GM10266 (cell line): ENCODE measurements around the gene SSBP4.

Experiments
- DNase-seq: peaks from one replicate; pipeline ENCODE4 v3.0.0; 2012; ENCODE audit errors: extremely low spot score
- TF ChIP-seq, protein P1 (sequence below): IDR thresholded peaks from 2 replicates; pipeline ENCODE4 v1.5.1; 2012; ENCODE audit warnings: mild to moderate bottlenecking, low read depth; ENCODE audit not compliant: control insufficient read depth, insufficient read depth; ENCODE audit errors: missing control alignments

The SSBP4 gene

DNA sequence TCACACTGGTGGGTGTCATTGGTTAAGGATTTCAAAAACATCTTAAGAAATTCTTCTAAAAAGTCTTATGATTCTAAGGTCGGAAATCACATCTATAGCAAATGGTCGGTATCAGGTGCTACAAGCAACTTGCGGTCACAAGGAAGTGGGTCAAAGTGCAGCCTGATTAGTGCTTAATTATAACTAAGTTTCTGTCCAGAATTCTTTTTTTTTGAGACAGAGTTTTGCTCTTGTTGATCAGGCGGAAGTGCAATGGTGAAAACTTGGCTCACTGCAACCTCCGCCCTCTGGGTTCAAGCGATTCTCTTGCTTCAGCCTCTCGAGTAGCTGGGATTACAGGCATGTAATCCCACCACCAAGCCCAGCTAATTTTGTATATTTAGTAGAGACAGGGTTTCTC is 34.4 kb upstream of the SSBP4 start:
- DNase-seq = no peak
- TF ChIP-seq, protein P1, sequence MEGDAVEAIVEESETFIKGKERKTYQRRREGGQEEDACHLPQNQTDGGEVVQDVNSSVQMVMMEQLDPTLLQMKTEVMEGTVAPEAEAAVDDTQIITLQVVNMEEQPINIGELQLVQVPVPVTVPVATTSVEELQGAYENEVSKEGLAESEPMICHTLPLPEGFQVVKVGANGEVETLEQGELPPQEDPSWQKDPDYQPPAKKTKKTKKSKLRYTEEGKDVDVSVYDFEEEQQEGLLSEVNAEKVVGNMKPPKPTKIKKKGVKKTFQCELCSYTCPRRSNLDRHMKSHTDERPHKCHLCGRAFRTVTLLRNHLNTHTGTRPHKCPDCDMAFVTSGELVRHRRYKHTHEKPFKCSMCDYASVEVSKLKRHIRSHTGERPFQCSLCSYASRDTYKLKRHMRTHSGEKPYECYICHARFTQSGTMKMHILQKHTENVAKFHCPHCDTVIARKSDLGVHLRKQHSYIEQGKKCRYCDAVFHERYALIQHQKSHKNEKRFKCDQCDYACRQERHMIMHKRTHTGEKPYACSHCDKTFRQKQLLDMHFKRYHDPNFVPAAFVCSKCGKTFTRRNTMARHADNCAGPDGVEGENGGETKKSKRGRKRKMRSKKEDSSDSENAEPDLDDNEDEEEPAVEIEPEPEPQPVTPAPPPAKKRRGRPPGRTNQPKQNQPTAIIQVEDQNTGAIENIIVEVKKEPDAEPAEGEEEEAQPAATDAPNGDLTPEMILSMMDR = no peak

DNA sequence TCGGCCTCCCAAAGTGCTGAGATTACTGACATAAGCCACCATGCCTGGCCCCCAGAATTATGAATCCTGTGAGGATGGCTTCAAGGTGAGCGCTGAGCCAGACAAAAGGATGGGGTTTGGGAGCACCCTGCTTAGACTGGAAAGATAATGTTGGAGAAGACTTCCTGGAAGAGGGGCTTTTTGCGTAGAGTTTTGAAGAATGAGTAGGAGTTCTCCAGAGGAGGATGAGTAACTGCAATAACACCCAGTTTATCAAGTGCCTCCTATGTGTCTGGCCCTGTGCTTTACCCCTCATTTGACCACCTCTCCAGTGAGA is 33.9 kb upstream of the SSBP4 start:
- TF ChIP-seq, protein P1 = no peak
- DNase-seq = no peak

DNA sequence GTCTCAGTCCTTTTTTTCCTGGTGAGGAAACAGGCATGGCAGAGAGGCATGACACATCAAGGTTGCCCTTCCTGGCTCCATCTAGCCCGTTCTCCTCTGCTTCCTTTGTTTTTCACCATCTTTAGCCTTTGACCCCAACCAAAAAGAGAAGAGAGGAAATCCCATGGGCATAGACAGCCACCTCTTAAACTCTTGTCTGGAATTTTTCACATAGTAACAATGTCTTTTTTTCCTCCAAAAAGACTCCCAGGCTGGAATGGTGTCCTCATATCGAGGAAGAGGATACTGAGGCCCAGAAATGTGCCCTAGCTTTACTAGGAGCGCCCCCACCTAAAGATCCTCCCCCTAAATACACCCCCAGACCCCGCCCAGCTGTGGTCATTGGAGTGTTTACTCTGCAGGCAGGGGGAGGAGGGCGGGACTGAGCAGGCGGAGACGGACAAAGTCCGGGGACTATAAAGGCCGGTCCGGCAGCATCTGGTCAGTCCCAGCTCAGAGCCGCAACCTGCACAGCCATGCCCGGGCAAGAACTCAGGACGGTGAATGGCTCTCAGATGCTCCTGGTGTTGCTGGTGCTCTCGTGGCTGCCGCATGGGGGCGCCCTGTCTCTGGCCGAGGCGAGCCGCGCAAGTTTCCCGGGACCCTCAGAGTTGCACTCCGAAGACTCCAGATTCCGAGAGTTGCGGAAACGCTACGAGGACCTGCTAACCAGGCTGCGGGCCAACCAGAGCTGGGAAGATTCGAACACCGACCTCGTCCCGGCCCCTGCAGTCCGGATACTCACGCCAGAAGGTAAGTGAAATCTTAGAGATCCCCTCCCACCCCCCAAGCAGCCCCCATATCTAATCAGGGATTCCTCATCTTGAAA is 33.3 kb upstream of the SSBP4 start, which contains the start of gene GDF15:
TSS of gene GDF15 (plus strand) at position 484 of the 868 bp plus-strand sequence. CDS start at position 516, 32 bp downstream.
- peak; percentile 64 for DNase-seq
- TF ChIP-seq, protein P1 = peak; percentile 71

DNA sequence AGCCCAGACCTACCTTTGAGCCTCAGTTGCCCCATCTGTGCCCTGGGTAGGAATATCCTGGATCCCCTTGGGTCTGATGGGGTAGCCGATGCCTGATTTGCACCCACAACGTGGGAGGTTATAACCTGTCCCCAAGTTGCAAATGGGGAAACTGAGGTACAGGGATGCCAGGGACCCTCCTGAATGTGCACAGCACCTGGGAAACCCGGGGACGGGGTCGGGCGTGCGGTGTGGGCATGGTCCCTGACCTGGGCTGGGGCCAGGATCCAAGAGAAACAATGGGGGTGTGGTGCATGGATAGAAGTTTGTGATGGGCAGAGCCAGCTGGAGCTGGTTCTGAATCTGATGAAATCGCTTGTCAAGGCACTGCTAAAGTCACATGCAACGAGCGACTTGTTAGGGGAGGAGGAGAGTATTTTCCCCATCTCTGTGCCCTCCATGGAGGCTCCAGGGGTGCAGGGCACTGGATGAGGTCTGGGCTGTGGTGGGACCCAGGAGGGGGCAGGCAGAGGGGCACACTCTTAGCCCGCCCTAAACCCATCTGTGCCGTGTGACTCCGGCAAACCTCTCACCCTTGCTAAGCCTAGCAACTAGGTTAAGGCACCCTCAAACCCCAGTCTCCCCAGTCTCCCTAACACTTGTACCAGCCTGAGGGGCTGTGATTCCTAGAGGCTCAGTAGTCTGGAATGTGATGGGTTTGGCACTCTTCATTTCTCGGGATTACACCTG is 32.5 kb upstream of the SSBP4 start:
- no peak for DNase-seq
- TF ChIP-seq, protein P1 = no peak

DNA sequence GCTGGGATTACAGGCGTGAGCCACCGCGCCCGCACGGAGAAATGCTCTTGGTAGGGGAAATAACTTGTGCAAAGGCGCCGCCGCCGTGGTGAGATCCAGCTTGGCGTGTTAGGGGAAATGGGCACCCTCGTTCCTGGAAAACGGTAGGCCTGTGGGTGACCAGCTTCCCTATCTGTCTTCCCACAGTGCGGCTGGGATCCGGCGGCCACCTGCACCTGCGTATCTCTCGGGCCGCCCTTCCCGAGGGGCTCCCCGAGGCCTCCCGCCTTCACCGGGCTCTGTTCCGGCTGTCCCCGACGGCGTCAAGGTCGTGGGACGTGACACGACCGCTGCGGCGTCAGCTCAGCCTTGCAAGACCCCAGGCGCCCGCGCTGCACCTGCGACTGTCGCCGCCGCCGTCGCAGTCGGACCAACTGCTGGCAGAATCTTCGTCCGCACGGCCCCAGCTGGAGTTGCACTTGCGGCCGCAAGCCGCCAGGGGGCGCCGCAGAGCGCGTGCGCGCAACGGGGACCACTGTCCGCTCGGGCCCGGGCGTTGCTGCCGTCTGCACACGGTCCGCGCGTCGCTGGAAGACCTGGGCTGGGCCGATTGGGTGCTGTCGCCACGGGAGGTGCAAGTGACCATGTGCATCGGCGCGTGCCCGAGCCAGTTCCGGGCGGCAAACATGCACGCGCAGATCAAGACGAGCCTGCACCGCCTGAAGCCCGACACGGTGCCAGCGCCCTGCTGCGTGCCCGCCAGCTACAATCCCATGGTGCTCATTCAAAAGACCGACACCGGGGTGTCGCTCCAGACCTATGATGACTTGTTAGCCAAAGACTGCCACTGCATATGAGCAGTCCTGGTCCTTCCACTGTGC is 30.9 kb upstream of the SSBP4 start:
- TF ChIP-seq, protein P1 = peak; percentile 100
- DNase-seq = peak; percentile 90

DNA sequence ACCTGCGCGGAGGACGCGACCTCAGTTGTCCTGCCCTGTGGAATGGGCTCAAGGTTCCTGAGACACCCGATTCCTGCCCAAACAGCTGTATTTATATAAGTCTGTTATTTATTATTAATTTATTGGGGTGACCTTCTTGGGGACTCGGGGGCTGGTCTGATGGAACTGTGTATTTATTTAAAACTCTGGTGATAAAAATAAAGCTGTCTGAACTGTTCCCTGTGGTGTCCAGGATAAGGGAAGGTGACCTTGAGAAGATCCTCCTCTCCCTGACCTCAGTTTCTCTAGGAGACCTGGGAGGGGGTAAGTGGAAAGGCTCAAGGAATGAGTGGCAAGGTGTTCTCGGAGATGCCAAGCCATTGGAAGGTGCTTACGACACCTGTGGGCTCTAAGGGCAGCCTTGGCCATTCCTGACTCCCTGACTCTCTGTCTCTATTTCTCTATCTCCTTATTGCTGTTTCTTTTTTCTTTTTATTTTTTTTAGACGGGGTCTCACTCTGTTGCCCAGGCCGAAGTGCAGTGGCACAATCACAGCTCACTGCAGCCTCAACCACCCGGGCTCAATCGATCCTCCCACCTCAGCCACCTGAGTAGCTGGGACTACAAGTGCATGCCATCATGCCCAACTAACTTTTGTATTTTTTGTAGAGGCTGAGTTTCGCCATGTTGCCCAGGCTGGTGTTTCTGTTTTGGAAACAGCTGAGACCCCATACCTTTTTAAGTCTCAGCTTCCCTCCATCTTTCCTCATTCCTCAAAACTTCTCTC is 30.1 kb upstream of the SSBP4 start:
- TF ChIP-seq, protein P1 = no peak
- no peak for DNase-seq
